Neural cell (in vitro differentiated cells): ENCODE data around the gene PFKM. TPM values are rescaled to one million over a fixed set of nuclear protein-coding genes. Genes with fewer than 3 reads are reported as not detected.
"Not testable (repeated sequence)": the region's sequence is repeated elsewhere in the genome, so short reads cannot be mapped to it uniquely, and the experiment has no call there.

ENCODE experiments used
- H2AFZ ChIP-seq: fragments of 200-600, 300-800 bp; sonication (generic), shearing (Covaris generic); 2 replicates; pipeline ENCODE4 v1.6.0; 2014; ENCODE audit warnings: low read depth, mild to moderate bottlenecking, antibody characterized with exemption, low read length, moderate library complexity
- H3F3A ChIP-seq: fragments of 200-600 bp; shearing (Covaris generic); 2 replicates; pipeline ENCODE4 v1.6.1; 2016; ENCODE audit warnings: mild to moderate bottlenecking, moderate library complexity, mixed read lengths, antibody characterized with exemption, low read length; ENCODE audit not compliant: insufficient read depth, poor library complexity, severe bottlenecking
- H3K27ac ChIP-seq: fragments of 200-600, 300-800 bp; sonication (generic), shearing (Covaris generic); 2 replicates; pipeline ENCODE4 v1.5.1; 2014; ENCODE audit warnings: mild to moderate bottlenecking, low read length, moderate library complexity
- H3K27me3 ChIP-seq: fragments of 300-800, 200-600 bp; sonication (generic), shearing (Covaris generic); 2 replicates; pipeline ENCODE4 v1.6.0; 2014; ENCODE audit warnings: mild to moderate bottlenecking, low read depth, low read length, moderate library complexity; ENCODE audit not compliant: insufficient read depth
- H3K36me3 ChIP-seq: fragments of 300-800, 200-600 bp; sonication (generic), shearing (Covaris generic); 2 replicates; pipeline ENCODE4 v1.5.1; 2014; ENCODE audit warnings: mild to moderate bottlenecking, antibody characterized with exemption, low read length, moderate library complexity; ENCODE audit not compliant: insufficient read depth
- H3K4me2 ChIP-seq: fragments of 300-800, 200-600 bp; sonication (generic), shearing (Covaris generic); 2 replicates; pipeline ENCODE4 v1.6.0; 2014; ENCODE audit warnings: mild to moderate bottlenecking, low read length
- H3K4me3 ChIP-seq: fragments of 300-800, 200-600 bp; sonication (generic), shearing (Covaris generic); 2 replicates; pipeline ENCODE4 v1.5.1; 2014; ENCODE audit warnings: mild to moderate bottlenecking, low read length, moderate library complexity
- H3K79me2 ChIP-seq: fragments of 200-600 bp; shearing (Covaris generic); replicated peaks from 2 replicates; pipeline ENCODE4 v1.6.0; 2014; ENCODE audit warnings: mild to moderate bottlenecking, low read length, moderate library complexity; ENCODE audit not compliant: insufficient read depth
- H3K9ac ChIP-seq: fragments of 300-800, 200-600 bp; sonication (generic), shearing (Covaris generic); 2 replicates; pipeline ENCODE4 v1.6.1; 2016; ENCODE audit warnings: mild to moderate bottlenecking, low read length, mixed read lengths
- H3K9me2 ChIP-seq: fragments of 200-600 bp; shearing (Covaris generic); 2 replicates; pipeline ENCODE4 v1.6.1; 2016; ENCODE audit warnings: mild to moderate bottlenecking, low read length, mixed read lengths; ENCODE audit not compliant: insufficient read depth
- H3K9me3 ChIP-seq: fragments of 200-600, 300-800 bp; sonication (generic), shearing (Covaris generic); 2 replicates; pipeline ENCODE4 v1.6.1; 2016; ENCODE audit warnings: mild to moderate bottlenecking, mixed run types, low read length, moderate library complexity, mixed read lengths
- H4K20me1 ChIP-seq: fragments of 200-600 bp; shearing (Covaris generic); 2 replicates; pipeline ENCODE4 v1.6.1; 2016; ENCODE audit warnings: mild to moderate bottlenecking, mixed run types; ENCODE audit not compliant: insufficient read depth
- CTCF ChIP-seq: fragments of 450-650 bp; IDR thresholded peaks from 2 replicates; pipeline ENCODE4 v1.5.1; 2014; ENCODE audit warnings: antibody characterized with exemption, mild to moderate bottlenecking, moderate library complexity; ENCODE audit not compliant: poor library complexity, severe bottlenecking
- EP300 ChIP-seq: fragments of 450-650 bp; conservative IDR thresholded peaks from 2 replicates; pipeline ENCODE4 v1.6.1; 2014; ENCODE audit warnings: antibody characterized with exemption, mild to moderate bottlenecking, moderate library complexity; ENCODE audit not compliant: poor library complexity, severe bottlenecking
- EZH2 ChIP-seq: fragments of 200-600, 300-800 bp; shearing (Covaris generic), sonication (generic); IDR thresholded peaks from 2 replicates; pipeline ENCODE4 v1.6.1; 2014; ENCODE audit warnings: antibody characterized with exemption, low read length, borderline replicate concordance, mild to moderate bottlenecking; ENCODE audit not compliant: insufficient read depth, poor library complexity, severe bottlenecking
- MXI1 ChIP-seq: fragments of 450-650 bp; conservative IDR thresholded peaks from 2 replicates; pipeline ENCODE4 v1.6.1; 2014; ENCODE audit warnings: antibody characterized with exemption, mild to moderate bottlenecking; ENCODE audit not compliant: poor library complexity, severe bottlenecking
- POLR2AphosphoS5 ChIP-seq: IDR thresholded peaks from 2 replicates; pipeline ENCODE4 v1.6.1; 2012
- RAD21 ChIP-seq: fragments of 450-650 bp; conservative IDR thresholded peaks from 2 replicates; pipeline ENCODE4 v1.6.1; 2014; ENCODE audit warnings: antibody characterized with exemption, mild to moderate bottlenecking, moderate library complexity
- REST ChIP-seq: IDR thresholded peaks from 2 replicates; pipeline ENCODE4 v1.6.1; 2012; ENCODE audit warnings: borderline replicate concordance
- SMC3 ChIP-seq: fragments of 450-650 bp; conservative IDR thresholded peaks from 2 replicates; pipeline ENCODE4 v1.6.1; 2014; ENCODE audit warnings: antibody characterized with exemption, mild to moderate bottlenecking, moderate library complexity; ENCODE audit not compliant: poor library complexity
- TAF1 ChIP-seq: IDR thresholded peaks from 2 replicates; pipeline ENCODE4 v1.6.1; 2012; ENCODE audit warnings: low read depth
- polyA plus RNA-seq: library from polyadenylated mRNA; depleted of rRNA; stranded (reverse); fragments of >200 nt; gene quantifications from 2 replicates; pipeline ENCODE4 v1.2.3, GENCODE V29; 2014

PFKM gene
- polyA plus RNA-seq, 1 donor from 2014 or later = 122 TPM

GRCh38 chr12:48109424-48109823 is 9.7 kb upstream of the PFKM start:
- no peak for TF ChIP-seq REST
- no peak for TF ChIP-seq POLR2AphosphoS5
- TF ChIP-seq MXI1 = no peak
- no peak for TF ChIP-seq TAF1
- no peak for TF ChIP-seq CTCF
- TF ChIP-seq EP300 = no peak
- TF ChIP-seq SMC3 = no peak
- TF ChIP-seq EZH2 = no peak
- no peak for TF ChIP-seq RAD21
- Histone ChIP-seq H3K9ac (no peak overlapping the region), H3K27me3 (no peaks in the 10 kb centered on the region), H3K4me2 (no peak overlapping the region), H3K27ac (no peak overlapping the region), H3K9me3 (no peaks in the 10 kb centered on the region), H3F3A (no peaks in the 10 kb centered on the region), H3K4me3 (no peak overlapping the region), H3K9me2 (no peaks in the 10 kb centered on the region), H4K20me1 (no peaks in the 10 kb centered on the region), H3K36me3 (no peaks in the 10 kb centered on the region), H3K79me2 (peaks cover 7% of the 10 kb centered on the region), H2AFZ (no peak overlapping the region)

- no peak overlapping the region for H3K4me3 ChIP-seq
- no peaks in the 10 kb centered on the region for H3K9me3 ChIP-seq
- no peak overlapping the region for H2AFZ ChIP-seq
- H3K4me2 ChIP-seq = no peak overlapping the region
- no peaks in the 10 kb centered on the region for H3K79me2 ChIP-seq
- H3K27ac ChIP-seq = no peak overlapping the region
- TF ChIP-seq RAD21 (no peak), REST (no peak), EZH2 (no peak), POLR2AphosphoS5 (no peak), TAF1 (no peak), CTCF (no peak), SMC3 (no peak), MXI1 (no peak), EP300 (no peak)
- H3F3A ChIP-seq = no peaks in the 10 kb centered on the region
- H4K20me1 ChIP-seq = no peaks in the 10 kb centered on the region
- H3K9me2 ChIP-seq = no peaks in the 10 kb centered on the region
- no peaks in the 10 kb centered on the region for H3K27me3 ChIP-seq
- H3K9ac ChIP-seq = no peak overlapping the region
- no peaks in the 10 kb centered on the region for H3K36me3 ChIP-seq
Measured at GRCh38 chr12:48110691-48111311, 8.4 kb upstream of the PFKM start.

- not testable (repeated sequence) for H3K27me3 ChIP-seq, H3K4me3 ChIP-seq, H3K9ac ChIP-seq, H4K20me1 ChIP-seq, H3K79me2 ChIP-seq, H3K27ac ChIP-seq, H3K4me2 ChIP-seq, H3F3A ChIP-seq, H2AFZ ChIP-seq, H3K9me3 ChIP-seq, H3K9me2 ChIP-seq, H3K36me3 ChIP-seq
Measured at GRCh38 chr12:48111312-48111693, 7.9 kb upstream of the PFKM start.
